ENCODE measurements around the gene CREG2. TPM values are rescaled to one million over a fixed set of nuclear protein-coding genes. Genes with fewer than 3 reads are reported as not detected.
A peak's percentile ranks its signal among the peaks of the same experiment; 100 is the strongest.
"Not testable (repeated sequence)": the region's sequence is repeated elsewhere in the genome, so short reads cannot be mapped to it uniquely, and the experiment has no call there.

Gene CREG2
- total RNA-seq, 1 experiment from 2014 or later, result not detected

- Mint-ChIP-seq H3K9me3 (ENCODE audit: unreplicated experiment) (no peaks in the 10 kb centered on the region), H3K27me3 (ENCODE audit: insufficient read depth, unreplicated experiment) (no peaks in the 10 kb centered on the region), H3K27ac (ENCODE audit: low read depth, unreplicated experiment) (peak overlapping the region; percentile 17), H3K36me3 (ENCODE audit: insufficient read depth, unreplicated experiment) (no peaks in the 10 kb centered on the region), H3K4me3 (ENCODE audit: unreplicated experiment) (no peak overlapping the region), H3K4me1 (ENCODE audit: insufficient read depth, unreplicated experiment) (peaks cover 28% of the 10 kb centered on the region)
- DNase-seq (ENCODE audit: unreplicated experiment), result no peak
- TF ChIP-seq CTCF (IDR thresholded peaks at IDR 0.05; ENCODE audit: unreplicated experiment), result no peak
- no TSS peak for BruUV-seq (replicated peaks)
- intact Hi-C loops (cut with micrococcal nuclease), result no loop called here
- CTCF ChIA-PET, result interaction anchor here (0.7 to 6.1 kb wide), 4 partner anchors 13 to 477 kb away, joined by 3 to 55 read pairs (median 4); partner anchors contain the start of gene CREG2
- POLR2A ChIA-PET, result interaction anchor here (0.6 kb wide), 1 partner anchor 211 kb away, joined by 3 read pairs; no protein-coding TSS in a partner anchor
Observed at GRCh38 chr2:101354420-101355311, 32.6 kb downstream of the CREG2 start.

GRCh38 chr2:101352631-101353030 lies 34.7 kb downstream of the CREG2 start:
- H3K9me3 Mint-ChIP-seq (ENCODE audit: unreplicated experiment); H3K4me3 Mint-ChIP-seq (ENCODE audit: unreplicated experiment); BruUV-seq (replicated peaks); H3K27me3 Mint-ChIP-seq (ENCODE audit: insufficient read depth, unreplicated experiment); H3K36me3 Mint-ChIP-seq (ENCODE audit: insufficient read depth, unreplicated experiment); H3K27ac Mint-ChIP-seq (ENCODE audit: low read depth, unreplicated experiment); intact Hi-C loops (cut with micrococcal nuclease): not testable (repeated sequence)
- POLR2A ChIA-PET, result interaction anchor here (0.6 kb wide), 1 partner anchor 441 kb away, joined by 3 read pairs; no protein-coding TSS in a partner anchor
- CTCF ChIA-PET, result interaction anchor here (0.6 to 6.1 kb wide), 6 partner anchors 11 to 479 kb away, joined by 3 to 55 read pairs (median 3); partner anchors contain the start of gene CREG2
- DNase-seq (ENCODE audit: unreplicated experiment), result peak; percentile 41
- peaks cover 22% of the 10 kb centered on the region for H3K4me1 Mint-ChIP-seq (ENCODE audit: insufficient read depth, unreplicated experiment)

- no peak for DNase-seq (ENCODE audit: unreplicated experiment)
- H3K4me1 Mint-ChIP-seq (ENCODE audit: insufficient read depth, unreplicated experiment), result peaks cover 17% of the 10 kb centered on the region
- CTCF ChIA-PET, result interaction anchor here (0.6 to 6.1 kb wide), 6 partner anchors 10 to 481 kb away, joined by 3 to 55 read pairs (median 9); partner anchors contain the start of gene CREG2
- H3K27ac Mint-ChIP-seq (ENCODE audit: low read depth, unreplicated experiment), result no peak overlapping the region
- H3K4me3 Mint-ChIP-seq (ENCODE audit: unreplicated experiment), result no peak overlapping the region
- BruUV-seq (replicated peaks), result no TSS peak
- H3K27me3 Mint-ChIP-seq (ENCODE audit: insufficient read depth, unreplicated experiment), result no peaks in the 10 kb centered on the region
- TF ChIP-seq CTCF (IDR thresholded peaks at IDR 0.05; ENCODE audit: unreplicated experiment), result no peak
- H3K9me3 Mint-ChIP-seq (ENCODE audit: unreplicated experiment), result no peaks in the 10 kb centered on the region
- POLR2A ChIA-PET, result interaction anchor here (0.8 kb wide), 1 partner anchor 36 kb away, joined by 3 read pairs; the partner anchor contains the start of gene CREG2
- H3K36me3 Mint-ChIP-seq (ENCODE audit: insufficient read depth, unreplicated experiment), result no peaks in the 10 kb centered on the region
- intact Hi-C loops (cut with micrococcal nuclease), result no loop called here
Observed at GRCh38 chr2:101351207-101351606, 36.1 kb downstream of the CREG2 start.

GRCh38 chr2:101349893-101350662 lies 37.2 kb downstream of the CREG2 start:
- no peak overlapping the region for H3K4me3 Mint-ChIP-seq (ENCODE audit: unreplicated experiment)
- no TSS peak for BruUV-seq (replicated peaks)
- peak; percentile 20 for DNase-seq (ENCODE audit: unreplicated experiment)
- intact Hi-C loops (cut with micrococcal nuclease), result loop anchor here (10.0 kb wide), 1 partner anchor 1095 kb away; no protein-coding TSS in a partner anchor
- H3K27ac Mint-ChIP-seq (ENCODE audit: low read depth, unreplicated experiment), result no peak overlapping the region
- H3K27me3 Mint-ChIP-seq (ENCODE audit: insufficient read depth, unreplicated experiment), result no peaks in the 10 kb centered on the region
- ChIA-PET CTCF (interaction anchor here (0.7 to 6.1 kb wide), 17 partner anchors 9 to 534 kb away, joined by 3 to 55 read pairs (median 4); partner anchors contain the start of genes CREG2 and MAP4K4), POLR2A (interaction anchor here (0.7 to 1.4 kb wide), 6 partner anchors 8 to 350 kb away, joined by 3 to 4 read pairs (median 3); no protein-coding TSS in a partner anchor)
- no peaks in the 10 kb centered on the region for H3K9me3 Mint-ChIP-seq (ENCODE audit: unreplicated experiment)
- no peak for TF ChIP-seq CTCF (IDR thresholded peaks at IDR 0.05; ENCODE audit: unreplicated experiment)
- H3K36me3 Mint-ChIP-seq (ENCODE audit: insufficient read depth, unreplicated experiment), result no peaks in the 10 kb centered on the region
- H3K4me1 Mint-ChIP-seq (ENCODE audit: insufficient read depth, unreplicated experiment), result peaks cover 6% of the 10 kb centered on the region
